GM12801 (cell line): ENCODE measurements around the gene ZNF583.

Source experiments
- TF ChIP-seq, protein P1 (sequence below): IDR thresholded peaks from one replicate; pipeline ENCODE4 v1.5.1; 2011; ENCODE audit warnings: control low read depth; ENCODE audit not compliant: insufficient read length; ENCODE audit errors: extremely low read depth

ZNF583 gene

DNA sequence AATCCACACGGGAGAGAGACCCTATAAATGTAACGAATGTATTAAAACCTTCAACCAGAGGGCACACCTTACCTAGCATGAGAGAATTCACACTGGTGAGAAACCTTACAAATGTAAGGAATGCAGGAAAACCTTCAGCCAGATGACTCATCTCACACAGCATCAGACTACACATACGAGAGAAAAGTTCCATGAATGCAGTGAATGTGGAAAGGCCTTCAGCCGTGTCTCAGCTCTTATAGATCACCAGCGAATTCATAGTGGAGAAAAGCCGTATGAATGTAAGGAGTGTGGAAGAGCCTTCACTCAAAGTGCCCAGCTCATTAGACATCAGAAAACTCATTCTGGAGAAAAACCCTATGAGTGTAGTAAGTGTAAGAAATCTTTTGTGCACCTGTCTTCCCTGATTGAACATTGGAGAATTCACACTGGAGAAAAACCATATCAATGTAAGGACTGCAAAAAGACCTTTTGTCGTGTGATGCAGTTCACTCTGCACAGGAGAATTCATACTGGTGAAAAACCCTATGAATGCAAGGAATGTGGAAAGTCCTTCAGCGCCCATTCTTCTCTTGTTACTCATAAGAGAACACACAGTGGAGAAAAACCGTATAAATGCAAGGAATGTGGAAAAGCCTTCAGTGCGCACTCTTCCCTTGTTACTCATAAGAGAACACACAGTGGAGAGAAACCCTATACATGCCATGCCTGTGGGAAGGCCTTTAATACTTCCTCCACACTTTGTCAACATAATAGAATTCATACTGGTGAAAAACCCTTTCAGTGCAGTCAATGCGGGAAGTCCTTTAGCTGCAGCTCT is 26.8 kb upstream of the ZNF583 start:
- TF ChIP-seq, protein P1, sequence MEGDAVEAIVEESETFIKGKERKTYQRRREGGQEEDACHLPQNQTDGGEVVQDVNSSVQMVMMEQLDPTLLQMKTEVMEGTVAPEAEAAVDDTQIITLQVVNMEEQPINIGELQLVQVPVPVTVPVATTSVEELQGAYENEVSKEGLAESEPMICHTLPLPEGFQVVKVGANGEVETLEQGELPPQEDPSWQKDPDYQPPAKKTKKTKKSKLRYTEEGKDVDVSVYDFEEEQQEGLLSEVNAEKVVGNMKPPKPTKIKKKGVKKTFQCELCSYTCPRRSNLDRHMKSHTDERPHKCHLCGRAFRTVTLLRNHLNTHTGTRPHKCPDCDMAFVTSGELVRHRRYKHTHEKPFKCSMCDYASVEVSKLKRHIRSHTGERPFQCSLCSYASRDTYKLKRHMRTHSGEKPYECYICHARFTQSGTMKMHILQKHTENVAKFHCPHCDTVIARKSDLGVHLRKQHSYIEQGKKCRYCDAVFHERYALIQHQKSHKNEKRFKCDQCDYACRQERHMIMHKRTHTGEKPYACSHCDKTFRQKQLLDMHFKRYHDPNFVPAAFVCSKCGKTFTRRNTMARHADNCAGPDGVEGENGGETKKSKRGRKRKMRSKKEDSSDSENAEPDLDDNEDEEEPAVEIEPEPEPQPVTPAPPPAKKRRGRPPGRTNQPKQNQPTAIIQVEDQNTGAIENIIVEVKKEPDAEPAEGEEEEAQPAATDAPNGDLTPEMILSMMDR = no peak

DNA sequence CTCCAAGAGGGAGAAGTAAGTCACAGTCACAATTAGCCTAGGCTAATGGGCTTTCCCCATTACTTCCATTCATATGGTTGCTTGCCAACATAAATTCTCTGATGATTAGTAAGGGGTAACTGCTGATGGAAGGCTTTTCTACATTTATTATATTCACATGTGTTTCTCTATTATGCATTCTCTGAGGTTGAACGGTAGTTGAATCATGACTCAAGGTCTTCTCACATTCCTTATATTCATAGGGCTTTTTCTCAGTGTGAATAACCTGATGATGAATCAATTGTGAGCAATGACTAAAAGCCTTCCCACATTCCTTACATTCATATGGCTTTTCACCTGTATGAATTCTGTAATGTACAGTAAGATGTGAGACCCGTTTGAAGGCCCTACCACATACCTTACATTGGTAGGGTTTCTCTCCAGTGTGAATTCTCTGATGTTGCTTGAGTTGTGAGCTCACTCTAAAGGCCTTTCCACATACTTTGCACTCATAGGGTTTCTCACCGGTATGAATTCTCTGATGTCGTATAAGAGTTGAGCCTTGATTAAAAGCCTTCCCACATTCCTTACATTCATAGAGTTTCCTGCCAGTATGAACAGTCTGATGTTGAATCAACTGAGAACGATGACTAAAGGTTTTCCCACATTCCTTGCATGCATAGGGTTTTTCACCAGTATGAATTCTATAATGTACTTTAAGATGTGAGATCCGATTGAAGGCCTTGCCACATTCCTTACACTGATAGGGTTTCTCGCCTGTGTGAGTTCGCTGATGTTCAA is 20.1 kb upstream of the ZNF583 start:
- TF ChIP-seq, protein P1 = no peak

DNA sequence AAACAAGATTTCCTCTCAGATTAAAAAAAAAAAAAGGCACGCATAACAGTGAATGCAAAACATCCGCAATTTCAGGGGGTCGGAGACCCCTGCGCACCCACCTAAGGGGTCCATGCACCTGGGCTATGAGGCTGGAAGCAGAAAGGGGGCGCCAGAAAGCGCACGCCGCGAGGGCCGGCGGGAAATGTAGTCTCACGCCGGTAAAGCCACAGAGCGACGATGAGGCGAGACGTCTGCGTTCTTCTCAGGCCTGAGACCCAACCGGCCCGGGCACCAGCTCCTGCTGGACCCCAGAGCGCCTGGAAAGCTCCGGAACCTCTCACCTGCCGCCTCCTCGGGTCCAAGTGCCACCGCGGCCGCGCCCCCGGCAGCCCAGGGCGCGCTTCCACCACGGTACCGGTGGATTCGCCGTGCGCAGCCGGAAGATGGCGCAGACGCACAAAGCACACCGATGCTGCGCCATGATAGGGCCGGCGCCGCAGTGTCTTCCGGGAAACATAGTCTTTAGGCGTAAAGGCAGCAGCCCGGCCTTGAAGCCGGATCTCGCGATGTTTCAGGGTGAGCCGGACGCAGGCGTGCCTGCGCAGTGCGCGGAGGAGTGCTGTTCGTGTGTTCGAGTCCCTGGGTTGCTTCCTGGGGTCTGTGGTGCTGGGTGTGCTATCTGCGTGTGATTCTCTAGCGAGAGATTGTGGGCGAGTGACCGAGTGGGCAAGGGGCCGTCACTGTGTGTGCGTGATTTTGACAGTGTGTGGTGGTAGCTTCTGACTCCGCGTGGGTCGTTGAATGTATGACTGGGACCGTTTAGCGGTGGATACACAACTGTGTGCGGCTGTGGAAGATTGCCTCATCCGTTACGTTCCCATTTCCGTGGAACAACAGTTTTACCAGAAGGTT is 10.8 kb upstream of the ZNF583 start, which contains the start of gene ZNF582:
ZNF582 (minus strand) TSS at position 416 of the 894 bp plus-strand sequence. CDS start 1,782 bp downstream, outside the sequence.
- TF ChIP-seq, protein P1 = no peak

DNA sequence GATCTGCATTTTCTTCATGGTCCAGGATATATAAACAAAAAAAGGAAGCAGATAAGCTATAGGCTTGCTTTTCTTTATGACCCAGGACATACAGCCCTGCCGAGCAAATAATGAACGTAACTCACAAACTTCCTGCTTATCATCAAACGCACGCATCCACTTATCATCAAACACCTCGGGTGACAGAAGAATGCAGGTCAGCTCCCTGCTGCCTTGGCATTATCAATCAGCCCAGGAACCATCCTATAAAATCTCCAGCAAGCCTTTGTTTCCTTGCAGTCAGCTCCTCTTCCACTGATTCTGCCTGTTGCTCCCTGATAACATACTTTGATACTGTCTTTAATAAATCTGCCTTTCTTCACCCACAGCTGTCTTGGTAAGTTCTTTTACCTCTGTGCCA is 5.3 kb upstream of the ZNF583 start:
- TF ChIP-seq, protein P1 = no peak

DNA sequence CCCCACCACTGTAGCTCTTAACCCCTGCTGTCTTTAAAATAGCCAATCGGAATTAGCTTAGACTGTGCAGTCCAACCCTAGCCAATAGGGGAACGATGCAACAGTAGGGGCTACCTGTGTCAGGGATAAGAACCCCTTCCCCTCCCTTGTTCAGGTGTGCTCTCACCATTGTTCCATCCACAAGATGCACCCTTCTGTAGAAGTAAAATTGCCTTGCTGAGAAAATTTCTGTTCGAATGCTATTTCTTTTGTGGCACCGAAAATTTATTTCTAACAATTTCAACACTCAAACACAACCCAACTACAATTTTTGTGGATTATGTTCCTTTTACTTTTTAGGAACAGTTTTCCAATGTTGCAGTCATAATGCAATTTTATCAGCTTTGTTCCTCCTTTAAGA is 3.6 kb upstream of the ZNF583 start:
- TF ChIP-seq, protein P1 = no peak

DNA sequence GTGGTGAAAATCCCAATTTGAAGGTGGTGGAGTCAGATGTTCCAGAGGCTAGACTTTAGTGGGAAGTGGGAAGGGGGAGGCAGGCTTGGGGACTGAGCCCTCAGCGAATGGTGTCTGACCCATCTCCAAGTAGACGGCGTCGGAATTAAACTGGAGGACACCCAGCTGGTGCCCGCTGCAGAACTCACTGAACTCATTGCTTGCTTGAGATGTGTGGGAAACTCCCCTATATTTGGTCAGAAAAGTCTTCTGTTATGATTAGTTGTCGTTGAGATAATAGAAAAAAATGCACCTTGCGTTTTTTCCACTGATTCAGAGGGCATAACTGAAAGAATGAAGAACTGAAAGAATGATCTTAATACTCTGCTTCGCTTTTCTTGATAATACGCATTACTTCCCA is 871 bp upstream of the ZNF583 start:
- TF ChIP-seq, protein P1 = no peak

DNA sequence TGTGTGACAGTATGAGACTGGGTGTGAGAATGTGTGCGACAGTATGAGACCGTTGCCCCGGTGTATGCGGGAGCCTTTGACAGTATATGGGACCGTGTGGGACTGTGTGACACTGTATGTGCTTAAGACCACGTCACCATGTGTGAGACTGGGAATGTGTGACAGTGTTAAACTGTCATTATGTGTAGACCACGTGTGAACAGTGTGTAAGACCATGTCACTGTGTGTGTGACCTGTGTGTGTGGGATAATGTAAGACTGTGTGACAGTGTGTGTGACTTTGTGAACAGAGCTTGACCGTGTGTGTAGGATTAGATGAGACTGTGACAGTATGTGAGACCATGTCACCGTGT is 549 bp downstream of the ZNF583 start:
- TF ChIP-seq, protein P1 = no peak
